Measurements from ENCODE around the gene CYP4F22. TPM values are rescaled to one million over a fixed set of nuclear protein-coding genes. Genes with fewer than 3 reads are reported as not detected.

Gene CYP4F22
- total RNA-seq, 1 donor = not detected

GRCh38 chr19:15549581-15549980 lies 41.3 kb downstream of the CYP4F22 start:
- H4K20me1 ChIP-seq (ENCODE audit: insufficient read depth, low read length) = no peaks in the 10 kb centered on the region
- TF ChIP-seq, protein P1, sequence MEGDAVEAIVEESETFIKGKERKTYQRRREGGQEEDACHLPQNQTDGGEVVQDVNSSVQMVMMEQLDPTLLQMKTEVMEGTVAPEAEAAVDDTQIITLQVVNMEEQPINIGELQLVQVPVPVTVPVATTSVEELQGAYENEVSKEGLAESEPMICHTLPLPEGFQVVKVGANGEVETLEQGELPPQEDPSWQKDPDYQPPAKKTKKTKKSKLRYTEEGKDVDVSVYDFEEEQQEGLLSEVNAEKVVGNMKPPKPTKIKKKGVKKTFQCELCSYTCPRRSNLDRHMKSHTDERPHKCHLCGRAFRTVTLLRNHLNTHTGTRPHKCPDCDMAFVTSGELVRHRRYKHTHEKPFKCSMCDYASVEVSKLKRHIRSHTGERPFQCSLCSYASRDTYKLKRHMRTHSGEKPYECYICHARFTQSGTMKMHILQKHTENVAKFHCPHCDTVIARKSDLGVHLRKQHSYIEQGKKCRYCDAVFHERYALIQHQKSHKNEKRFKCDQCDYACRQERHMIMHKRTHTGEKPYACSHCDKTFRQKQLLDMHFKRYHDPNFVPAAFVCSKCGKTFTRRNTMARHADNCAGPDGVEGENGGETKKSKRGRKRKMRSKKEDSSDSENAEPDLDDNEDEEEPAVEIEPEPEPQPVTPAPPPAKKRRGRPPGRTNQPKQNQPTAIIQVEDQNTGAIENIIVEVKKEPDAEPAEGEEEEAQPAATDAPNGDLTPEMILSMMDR (IDR thresholded peaks at IDR 0.05; ENCODE audit: extremely low read depth, low read depth, low read length) = no peak
- H3K4me3 ChIP-seq (ENCODE audit: insufficient read depth, low read length) = no peak overlapping the region
- H3K79me2 ChIP-seq (ENCODE audit: insufficient read depth, low read length) = no peaks in the 10 kb centered on the region
- no peaks in the 10 kb centered on the region for H3K4me1 ChIP-seq (ENCODE audit: insufficient read depth, low read length)
- H3K27me3 ChIP-seq (ENCODE audit: insufficient read depth, low read length) = no peaks in the 10 kb centered on the region
- H2AFZ ChIP-seq (ENCODE audit: low read length) = no peak overlapping the region
- H3K36me3 ChIP-seq (ENCODE audit: insufficient read depth, low read length) = no peaks in the 10 kb centered on the region
- H3K27ac ChIP-seq (ENCODE audit: low read depth, low read length) = no peak overlapping the region
- H3K4me2 ChIP-seq (ENCODE audit: insufficient read depth, low read length) = no peak overlapping the region
- no peaks in the 10 kb centered on the region for H3K9me3 ChIP-seq (ENCODE audit: low read depth, low read length)
- DNase-seq (ENCODE audit: insufficient read length, low spot score, missing footprints) = no peak

DNA sequence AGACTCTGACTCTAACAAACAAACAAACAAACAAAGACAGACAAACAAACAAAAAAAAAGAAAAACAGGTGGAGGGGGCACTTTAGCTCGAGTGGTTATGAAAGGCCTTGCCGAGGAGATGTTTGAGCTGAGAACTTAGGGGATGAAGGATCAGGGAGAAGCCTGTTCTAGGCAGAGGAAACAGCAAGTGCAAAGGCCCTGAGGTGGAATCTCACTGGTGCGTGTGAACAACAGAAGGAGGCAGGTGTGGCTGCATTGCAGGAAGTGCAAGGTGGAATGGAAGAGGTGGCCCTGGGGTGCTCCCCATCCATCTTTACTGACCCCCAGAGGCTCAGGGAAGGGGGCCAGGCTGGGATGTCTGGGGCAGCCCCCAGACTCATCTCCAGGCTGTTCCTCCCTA lies 41.9 kb downstream of the CYP4F22 start:
- Histone ChIP-seq H3K79me2 (ENCODE audit: insufficient read depth, low read length) (no peaks in the 10 kb centered on the region), H4K20me1 (ENCODE audit: insufficient read depth, low read length) (no peaks in the 10 kb centered on the region), H2AFZ (ENCODE audit: low read length) (no peak overlapping the region), H3K9me3 (ENCODE audit: low read depth, low read length) (no peaks in the 10 kb centered on the region), H3K27me3 (ENCODE audit: insufficient read depth, low read length) (no peaks in the 10 kb centered on the region), H3K4me3 (ENCODE audit: insufficient read depth, low read length) (no peak overlapping the region), H3K4me2 (ENCODE audit: insufficient read depth, low read length) (no peak overlapping the region), H3K27ac (ENCODE audit: low read depth, low read length) (no peak overlapping the region), H3K36me3 (ENCODE audit: insufficient read depth, low read length) (no peaks in the 10 kb centered on the region), H3K4me1 (ENCODE audit: insufficient read depth, low read length) (no peaks in the 10 kb centered on the region)
- DNase-seq (ENCODE audit: insufficient read length, low spot score, missing footprints) = no peak
- TF ChIP-seq, protein P1 (IDR thresholded peaks at IDR 0.05; ENCODE audit: extremely low read depth, low read depth, low read length) = no peak

DNA sequence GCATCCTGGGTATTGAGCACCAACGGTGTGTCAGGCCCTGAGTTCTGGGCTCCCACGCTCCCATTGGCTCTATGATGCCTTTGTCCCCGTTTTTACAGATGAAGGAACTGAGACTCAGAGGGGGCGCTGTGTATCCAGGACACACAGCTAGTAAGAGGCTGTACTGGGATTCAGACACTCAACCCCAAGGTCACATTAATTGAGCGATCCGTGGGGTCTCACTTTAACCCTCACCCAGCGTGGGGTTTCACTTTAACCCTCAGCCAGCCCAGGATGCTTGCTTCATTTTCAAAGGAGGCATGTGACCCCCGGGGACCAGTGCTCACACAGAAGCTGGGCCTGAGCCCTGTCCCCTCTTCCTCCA lies 42.6 kb downstream of the CYP4F22 start:
- H3K9me3 ChIP-seq (ENCODE audit: low read depth, low read length) = no peaks in the 10 kb centered on the region
- no peaks in the 10 kb centered on the region for H4K20me1 ChIP-seq (ENCODE audit: insufficient read depth, low read length)
- no peaks in the 10 kb centered on the region for H3K36me3 ChIP-seq (ENCODE audit: insufficient read depth, low read length)
- no peaks in the 10 kb centered on the region for H3K27me3 ChIP-seq (ENCODE audit: insufficient read depth, low read length)
- peak overlapping the region; percentile 52 for H3K4me3 ChIP-seq (ENCODE audit: insufficient read depth, low read length)
- no peak overlapping the region for H3K27ac ChIP-seq (ENCODE audit: low read depth, low read length)
- H2AFZ ChIP-seq (ENCODE audit: low read length) = peak overlapping the region; percentile 81
- H3K4me2 ChIP-seq (ENCODE audit: insufficient read depth, low read length) = peak overlapping the region; percentile 72
- H3K4me1 ChIP-seq (ENCODE audit: insufficient read depth, low read length) = peaks cover 4% of the 10 kb centered on the region
- H3K79me2 ChIP-seq (ENCODE audit: insufficient read depth, low read length) = no peaks in the 10 kb centered on the region
- no peak for DNase-seq (ENCODE audit: insufficient read length, low spot score, missing footprints)
- TF ChIP-seq, protein P1 (IDR thresholded peaks at IDR 0.05; ENCODE audit: extremely low read depth, low read depth, low read length) = no peak

DNA sequence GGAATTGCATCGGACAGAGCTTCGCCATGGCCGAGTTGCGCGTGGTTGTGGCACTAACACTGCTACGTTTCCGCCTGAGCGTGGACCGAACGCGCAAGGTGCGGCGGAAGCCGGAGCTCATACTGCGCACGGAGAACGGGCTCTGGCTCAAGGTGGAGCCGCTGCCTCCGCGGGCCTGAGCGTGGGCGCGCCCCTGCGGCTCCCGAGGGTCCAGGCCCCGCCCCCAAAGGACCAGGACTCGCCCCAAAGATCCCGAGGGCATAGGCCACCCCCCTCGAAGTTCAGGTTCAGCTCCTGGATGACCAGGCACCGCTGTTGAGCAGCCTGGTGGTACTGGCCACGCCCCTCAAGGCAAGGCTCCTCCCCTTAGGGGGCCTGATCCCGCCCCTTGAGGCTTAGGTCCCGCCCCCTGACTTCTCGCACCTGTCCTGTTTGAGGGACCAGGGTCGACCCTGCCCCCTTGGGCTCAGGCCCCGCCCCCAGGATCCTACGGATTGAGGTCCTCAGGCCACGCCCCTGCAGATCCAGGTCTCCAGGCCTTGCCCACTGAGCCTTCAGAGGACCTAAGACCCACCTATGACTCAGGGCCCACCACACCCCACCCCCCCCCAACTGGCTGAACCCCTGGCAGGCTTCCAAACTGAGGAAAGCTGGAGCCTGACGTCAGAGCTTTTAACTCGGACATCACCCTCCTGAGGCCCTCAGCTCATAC lies 43.1 kb downstream of the CYP4F22 start:
- no peaks in the 10 kb centered on the region for H3K36me3 ChIP-seq (ENCODE audit: insufficient read depth, low read length)
- H4K20me1 ChIP-seq (ENCODE audit: insufficient read depth, low read length) = no peaks in the 10 kb centered on the region
- H3K27ac ChIP-seq (ENCODE audit: low read depth, low read length) = no peak overlapping the region
- H3K4me2 ChIP-seq (ENCODE audit: insufficient read depth, low read length) = peak overlapping the region; percentile 72
- peak overlapping the region; percentile 52 for H3K4me3 ChIP-seq (ENCODE audit: insufficient read depth, low read length)
- no peaks in the 10 kb centered on the region for H3K79me2 ChIP-seq (ENCODE audit: insufficient read depth, low read length)
- peak overlapping the region; percentile 81 for H2AFZ ChIP-seq (ENCODE audit: low read length)
- H3K27me3 ChIP-seq (ENCODE audit: insufficient read depth, low read length) = no peaks in the 10 kb centered on the region
- H3K4me1 ChIP-seq (ENCODE audit: insufficient read depth, low read length) = peaks cover 8% of the 10 kb centered on the region
- DNase-seq (ENCODE audit: insufficient read length, low spot score, missing footprints) = no peak
- no peaks in the 10 kb centered on the region for H3K9me3 ChIP-seq (ENCODE audit: low read depth, low read length)
- TF ChIP-seq, protein P1 (IDR thresholded peaks at IDR 0.05; ENCODE audit: extremely low read depth, low read depth, low read length) = no peak

All from osteoblast (primary cell).